Measurements from ENCODE around the gene ITPKB.

GRCh38 chr1:226600254-226600653 is 138.8 kb downstream of the ITPKB start:
- TF ChIP-seq EP300 (IDR thresholded peaks at IDR 0.05), result no peak
- TF ChIP-seq CTCF (IDR thresholded peaks at IDR 0.05), result no peak
- no peak for TF ChIP-seq POLR2A (IDR thresholded peaks at IDR 0.05)

Measured in ovary (tissue), 3 donors.